Sigmoid colon (tissue), 4 donors: ENCODE data around the gene ZNHIT2.

Experiments
- CTCF ChIP-seq, 4 experiments: fragments of 450-650 bp in 3 of 4; fragments of 200-600 bp in 1 of 4; IDR thresholded peaks; one replicate each; pipeline ENCODE4 v1.5.1; 2016 to 2019; ENCODE audit warnings: antibody characterized with exemption in 4 of 4, mild to moderate bottlenecking in 3 of 4, moderate library complexity in 2 of 4
- EP300 ChIP-seq, 4 donors: sonication (generic); formaldehyde crosslinking; IDR thresholded peaks; one replicate each; pipeline ENCODE4 v1.6.1; 2017; ENCODE audit warnings: antibody characterized with exemption in 4 of 4
- POLR2A ChIP-seq, 2 donors: fragments of 450-650 bp; IDR thresholded peaks; one replicate each; pipeline ENCODE4 v1.6.1; 2016; ENCODE audit warnings: antibody characterized with exemption in 2 of 2, mild to moderate bottlenecking in 2 of 2, moderate library complexity in 2 of 2
- POLR2AphosphoS5 ChIP-seq, 4 donors: sonication (generic); formaldehyde crosslinking; IDR thresholded peaks; one replicate each; pipeline ENCODE4 v1.6.1; 2017; ENCODE audit warnings: antibody characterized with exemption in 4 of 4

- TF ChIP-seq CTCF (IDR thresholded peaks at IDR 0.05) (no peak), EP300 (IDR thresholded peaks at IDR 0.05) (no peak), POLR2A (IDR thresholded peaks at IDR 0.05) (no peak), POLR2AphosphoS5 (IDR thresholded peaks at IDR 0.05) (no peak)
These were observed 3.3 kb upstream of the ZNHIT2 start for GRCh38 chr11:65120831-65121230.
